Aorta (tissue), 5 donors: ENCODE data around the gene MAN2A1. TPM values are rescaled to one million over a fixed set of nuclear protein-coding genes. Genes with fewer than 3 reads are reported as not detected.

Experiments used
- ATAC-seq: fragments of 200-7000 bp; cut with Tn5 transposase; one replicate; pipeline ENCODE4 v1.9.1; 2022; ENCODE audit warnings: moderate library complexity; ENCODE audit not compliant: low FRiP score
- DNase-seq, 2 donors: peaks; one replicate each; pipeline ENCODE4 v3.0.0-alpha.2; 2020
- H3K27ac ChIP-seq, 2 donors: one replicate each; pipeline ENCODE4 v1.5.1; 2013; ENCODE audit warnings: low read length in 2 of 2, mild to moderate bottlenecking in 2 of 2, moderate library complexity in 2 of 2, control low read depth in 1 of 2, inconsistent platforms in 1 of 2, low read depth in 1 of 2
- H3K27me3 ChIP-seq, 2 donors: one replicate each; pipeline ENCODE4 v1.6.1; 2013; ENCODE audit warnings: control low read depth in 1 of 2, low read length in 1 of 2, mild to moderate bottlenecking in 1 of 2, moderate library complexity in 1 of 2; ENCODE audit not compliant: insufficient read depth in 2 of 2, control insufficient read depth in 1 of 2
- H3K36me3 ChIP-seq, 2 donors: one replicate each; pipeline ENCODE4 v1.6.1; 2013; ENCODE audit warnings: control low read depth in 1 of 2, low read length in 1 of 2, mild to moderate bottlenecking in 1 of 2; ENCODE audit not compliant: insufficient read depth in 2 of 2, control insufficient read depth in 1 of 2
- H3K4me1 ChIP-seq, 2 donors: one replicate each; pipeline ENCODE4 v1.6.1; 2013; ENCODE audit warnings: low read length in 2 of 2, control low read depth in 1 of 2, mild to moderate bottlenecking in 1 of 2, moderate library complexity in 1 of 2; ENCODE audit not compliant: insufficient read depth in 2 of 2, control insufficient read depth in 1 of 2
- H3K4me3 ChIP-seq, 2 donors: one replicate each; pipeline ENCODE4 v1.5.1; 2013; ENCODE audit warnings: low read length in 2 of 2, control low read depth in 1 of 2, mild to moderate bottlenecking in 1 of 2
- H3K9me3 ChIP-seq: one replicate; pipeline ENCODE4 v1.6.1; 2013; ENCODE audit warnings: mild to moderate bottlenecking, low read length; ENCODE audit not compliant: control insufficient read depth
- WGBS, 2 donors: extraction: QIAGEN DNeasy Blood & Tissue Kit; methylation state at CpG; one replicate each; pipeline ENCODE4 v1.1.7; 2013; 5-methylcytosine and 5-hydroxymethylcytosine counted together
- intact Hi-C, 2 donors: fragments of 100-400 bp; cut with DNase I; formaldehyde crosslinking; loops; one replicate each; pipeline versions ENCODE4 v1.14.2 to v1.15.0; 2022
- polyA plus RNA-seq, 2 donors: library from polyadenylated mRNA; stranded (reverse); fragments of 200-250 nt; gene quantifications; one replicate each; pipeline ENCODE4 v1.2.3, GENCODE V29; 2013
- total RNA-seq, 2 donors: library from RNA; stranded (reverse); fragmentation: NEBNext Ultra II Directional; extraction: Animal tissue kit (Norgen Biotek cat#: 25700); gene quantifications; one replicate each; pipeline ENCODE4 v1.2.1, GENCODE V29; 2021
- donor health status: healthy with polysubstance abuse.
- donor health status: Bipolar disorder and iron deficiency.
- donor health status: DM: no; HTN: no; CAD: no.
- donor health status: DM: no; HTN: no; CAD: no.
- donor health status: DM: yes; HTN: yes; CAD: no.

The MAN2A1 gene
- total and polyA plus RNA-seq, 4 donors = 14.5 to 69.7 (median 40.6) TPM

DNA sequence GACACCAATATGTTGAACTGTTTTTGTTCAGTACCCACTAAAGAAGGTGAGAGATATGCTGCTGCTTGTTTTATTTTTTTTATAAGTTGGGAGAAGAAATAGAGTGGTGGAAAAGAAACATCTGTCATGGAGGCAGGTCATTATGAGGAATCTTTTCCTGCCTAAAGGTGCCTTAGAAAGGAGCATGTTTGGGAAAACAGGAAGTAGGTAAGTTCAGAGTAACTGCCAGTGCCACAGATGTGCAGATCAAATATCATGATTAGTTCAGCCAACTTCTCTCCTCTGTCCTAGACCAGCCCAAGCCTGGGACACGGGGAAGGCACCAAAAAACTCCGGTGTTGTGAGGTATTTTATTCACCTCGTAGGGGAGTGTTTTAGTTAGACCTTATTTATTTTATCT lies 144.2 kb downstream of the MAN2A1 start:
- intact Hi-C loops = no loop called here
- Histone ChIP-seq H3K4me3 (no peak overlapping the region), H3K27me3 (no peaks in the 10 kb centered on the region), H3K27ac (no peak overlapping the region), H3K4me1 (peaks cover 0 to 2% of the 10 kb centered on the region in 2 donors), H3K36me3 (peaks cover 0 to 4% of the 10 kb centered on the region in 2 donors), H3K9me3 (no peaks in the 10 kb centered on the region)
- no peak for ATAC-seq
- 75 to 90% methylated on average over 3 of the region's 3 CpGs for WGBS, 2 donors
- no peak for DNase-seq

DNA sequence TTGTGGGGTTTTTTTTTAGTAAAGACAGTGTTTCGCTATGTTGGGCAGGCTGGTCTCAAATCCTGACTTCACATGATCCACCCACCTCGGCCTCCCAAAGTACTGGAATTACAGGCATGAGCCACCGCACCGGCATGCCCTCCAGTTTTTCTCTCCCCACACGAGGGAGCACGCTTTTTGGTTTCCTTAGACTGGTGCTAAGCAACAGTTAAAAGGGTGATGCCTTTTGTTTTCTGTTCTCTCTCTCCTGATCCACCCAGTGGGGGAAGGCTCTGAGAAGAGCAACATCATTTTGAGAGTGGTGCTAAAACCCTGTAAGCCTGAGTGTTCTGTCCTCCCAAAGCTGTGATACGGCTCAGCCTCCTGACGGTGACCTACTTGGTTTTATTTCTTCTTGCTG lies 146.6 kb downstream of the MAN2A1 start:
- H3K27ac ChIP-seq = no peak overlapping the region
- no peak for ATAC-seq
- no peaks in the 10 kb centered on the region for H3K36me3 ChIP-seq
- no peaks in the 10 kb centered on the region for H3K9me3 ChIP-seq
- WGBS, 2 donors = 82 to 88% methylated on average over 8 of the region's 8 CpGs
- no peaks in the 10 kb centered on the region for H3K27me3 ChIP-seq
- DNase-seq = no peak
- no peak overlapping the region for H3K4me3 ChIP-seq
- intact Hi-C loops = no loop called here
- H3K4me1 ChIP-seq = no peaks in the 10 kb centered on the region

DNA sequence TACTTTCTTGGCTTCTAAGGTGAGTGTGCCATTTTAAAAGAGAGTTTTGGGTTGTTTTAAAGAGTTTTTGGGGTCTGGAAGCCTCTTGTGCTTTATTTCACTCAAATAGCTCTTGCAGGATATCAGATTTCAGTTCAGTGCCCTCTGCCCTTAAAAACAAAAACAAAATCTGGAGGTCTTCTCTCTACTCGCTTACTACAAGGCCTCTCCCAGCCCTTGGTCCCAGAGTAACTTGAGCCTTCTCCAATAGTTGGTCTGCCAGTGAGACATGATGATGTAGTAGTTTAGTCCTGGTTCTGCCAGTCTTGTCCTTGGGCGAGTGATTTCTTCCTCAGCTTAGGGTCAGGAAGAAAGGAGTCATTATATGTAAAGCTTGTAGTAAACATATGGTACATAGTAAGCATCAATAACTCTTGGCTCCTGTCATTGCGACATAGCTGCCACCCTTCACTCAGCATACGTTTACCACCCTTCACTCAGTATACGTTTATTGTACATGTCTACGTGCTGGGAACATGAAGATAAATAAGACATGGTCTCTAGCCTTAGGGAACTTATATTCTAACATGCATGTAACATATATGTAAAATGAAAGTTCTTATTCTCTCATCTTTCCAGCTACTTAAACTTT lies 147.6 kb downstream of the MAN2A1 start:
- 88 to 91% methylated on average over 6 of the region's 6 CpGs for WGBS, 2 donors
- no peaks in the 10 kb centered on the region for H3K4me1 ChIP-seq

DNA sequence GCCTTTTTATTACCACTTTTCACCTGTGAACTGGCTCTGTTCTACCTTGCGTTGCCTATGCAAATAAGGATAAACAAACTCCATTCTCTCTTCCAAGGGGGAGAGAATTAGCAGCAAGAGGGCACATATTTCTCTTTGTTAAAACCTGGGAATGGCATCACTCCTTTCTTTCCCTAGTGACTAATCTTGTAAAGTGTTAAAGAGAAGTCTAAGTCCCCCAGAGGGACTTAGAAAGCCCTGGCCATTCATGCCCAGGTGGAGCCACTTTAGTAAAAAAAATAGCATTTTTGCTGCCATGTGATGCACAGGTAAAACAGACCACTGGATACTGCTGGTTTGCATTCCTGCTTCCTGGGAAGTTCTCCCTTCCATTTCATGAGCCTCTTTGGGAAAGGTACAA lies 148.4 kb downstream of the MAN2A1 start:
- intact Hi-C loops = no loop called here
- DNase-seq = no peak
- 96 to 100% methylated on average over 1 of the region's 1 CpG for WGBS, 2 donors

More for the DNA sequence above, 147.6 kb downstream of the MAN2A1 start:
- Histone ChIP-seq H3K27ac (no peak overlapping the region), H3K9me3 (no peaks in the 10 kb centered on the region), H3K27me3 (no peaks in the 10 kb centered on the region), H3K4me3 (no peak overlapping the region), H3K36me3 (no peaks in the 10 kb centered on the region)
- intact Hi-C loops = no loop called here
- no peak for DNase-seq
- no peak for ATAC-seq

DNA sequence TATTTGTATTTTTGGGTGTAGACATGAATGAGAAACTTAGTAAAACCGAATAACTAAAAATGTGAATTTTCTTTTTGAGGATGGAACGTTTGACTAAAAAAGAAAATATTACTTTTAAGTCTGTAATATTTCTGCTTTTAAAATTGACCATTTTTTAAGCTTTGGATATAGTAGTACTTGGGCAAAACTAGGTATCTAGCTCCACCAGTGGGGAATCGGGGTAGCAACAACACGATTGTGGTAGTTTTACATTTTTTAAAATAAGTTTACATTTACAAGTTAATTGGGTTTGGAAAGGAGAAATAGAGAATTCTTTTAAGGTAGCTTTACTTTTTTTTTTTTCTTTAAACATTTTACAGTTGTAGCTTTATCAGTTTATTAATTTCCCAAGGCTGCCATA lies 154.4 kb downstream of the MAN2A1 start:
- ATAC-seq (no peak), DNase-seq (no peak)
- Histone ChIP-seq H3K9me3 (no peaks in the 10 kb centered on the region), H3K27ac (no peak overlapping the region), H3K4me3 (no peak overlapping the region), H3K27me3 (no peaks in the 10 kb centered on the region), H3K36me3 (peaks cover 0 to 11% of the 10 kb centered on the region in 2 donors), H3K4me1 (no peaks in the 10 kb centered on the region)
- intact Hi-C loops = no loop called here
- 80 to 82% methylated on average over 4 of the region's 4 CpGs for WGBS, 2 donors

More for the DNA sequence above, 148.4 kb downstream of the MAN2A1 start:
- Histone ChIP-seq H3K27me3 (no peaks in the 10 kb centered on the region), H3K36me3 (no peaks in the 10 kb centered on the region), H3K27ac (no peak overlapping the region), H3K4me3 (no peak overlapping the region), H3K9me3 (no peaks in the 10 kb centered on the region), H3K4me1 (no peaks in the 10 kb centered on the region)
- ATAC-seq = no peak

DNA sequence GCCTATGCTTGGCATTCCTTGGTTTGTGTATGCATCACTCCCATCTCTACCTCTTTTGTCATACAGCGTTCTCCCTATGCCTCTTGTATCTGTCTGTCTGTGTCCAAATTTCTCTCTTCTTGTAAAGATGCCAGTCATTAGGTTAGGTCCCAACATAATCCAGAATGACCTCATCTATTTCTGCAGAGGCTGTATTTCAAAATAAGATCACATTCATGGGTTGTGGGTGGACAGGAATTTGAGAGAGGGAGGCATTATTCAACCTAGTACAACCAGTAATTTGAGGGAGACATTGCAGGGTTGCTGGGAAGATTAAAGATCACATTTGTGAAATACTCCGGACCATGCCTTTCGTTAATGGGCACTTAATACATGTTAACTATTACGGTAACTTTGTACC lies 155.0 kb downstream of the MAN2A1 start:
- no peak overlapping the region for H3K4me3 ChIP-seq
- WGBS, 2 donors = 71 to 73% methylated on average over 4 of the region's 4 CpGs
- intact Hi-C loops = no loop called here

DNA sequence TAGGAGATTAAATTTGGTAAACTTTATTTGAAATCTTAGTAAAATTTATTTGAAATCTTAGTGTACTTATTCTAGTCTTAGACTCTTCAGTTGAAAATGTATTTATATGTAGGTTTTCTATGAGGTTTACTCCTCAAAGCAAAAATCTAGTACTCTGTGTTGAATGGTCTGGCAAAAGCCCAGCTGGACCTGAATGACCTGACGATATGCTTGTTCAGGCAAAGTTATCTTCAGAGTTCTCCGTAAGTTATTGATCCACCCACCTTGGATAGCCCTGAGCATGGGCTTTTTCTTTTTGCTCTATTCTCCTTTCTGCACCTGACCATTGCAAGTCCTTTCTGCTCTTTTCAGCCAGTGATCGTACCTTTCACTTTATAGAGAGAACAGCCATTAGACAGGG lies 158.4 kb downstream of the MAN2A1 start:
- 93 to 98% methylated on average over 3 of the region's 3 CpGs for WGBS, 2 donors
- Histone ChIP-seq H3K27ac (no peak overlapping the region), H3K9me3 (peaks cover 3% of the 10 kb centered on the region), H3K36me3 (peaks cover 0 to 15% of the 10 kb centered on the region in 2 donors), H3K4me3 (no peak overlapping the region), H3K27me3 (no peaks in the 10 kb centered on the region), H3K4me1 (peaks cover 0 to 2% of the 10 kb centered on the region in 2 donors)
- DNase-seq (no peak), ATAC-seq (no peak)
- intact Hi-C loops = no loop called here

More for the DNA sequence above, 155.0 kb downstream of the MAN2A1 start:
- no peaks in the 10 kb centered on the region for H3K4me1 ChIP-seq
- H3K27me3 ChIP-seq = no peaks in the 10 kb centered on the region
- ATAC-seq (no peak), DNase-seq (no peak)
- H3K9me3 ChIP-seq = no peaks in the 10 kb centered on the region
- H3K27ac ChIP-seq = no peak overlapping the region
- peaks cover 0 to 15% of the 10 kb centered on the region in 2 donors for H3K36me3 ChIP-seq

DNA sequence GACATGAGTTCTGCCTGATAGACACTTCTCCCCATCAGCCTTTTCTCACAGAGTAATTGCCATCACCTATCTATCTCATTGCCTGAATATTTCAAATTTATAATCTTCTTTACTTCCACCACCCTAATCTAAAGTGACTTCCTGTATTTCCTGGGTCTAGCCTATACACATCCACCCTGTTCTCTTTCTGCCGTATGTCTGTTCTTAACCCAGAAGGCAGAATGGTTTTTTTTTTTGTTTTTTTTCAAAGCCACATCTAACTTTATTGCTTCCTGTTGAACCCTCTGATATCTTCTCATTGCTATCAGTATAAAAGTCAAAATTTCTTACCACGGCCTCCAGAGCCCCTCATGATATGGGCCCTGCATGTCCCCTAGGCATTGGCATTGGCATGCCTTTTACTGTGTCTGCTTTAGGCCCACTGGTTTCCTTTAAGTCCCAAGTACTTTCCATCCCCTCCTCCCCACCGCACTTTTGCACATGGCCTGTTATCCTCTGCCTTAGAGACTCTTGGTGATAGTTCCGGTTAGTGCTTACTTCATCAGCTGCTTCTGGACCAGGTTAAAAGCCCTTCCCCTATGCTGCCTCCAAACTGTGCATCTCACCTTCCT lies 159.9 kb downstream of the MAN2A1 start:
- DNase-seq = no peak
- ATAC-seq = no peak
- Histone ChIP-seq H3K27me3 (no peaks in the 10 kb centered on the region), H3K27ac (no peak overlapping the region), H3K4me1 (peaks cover 0 to 2% of the 10 kb centered on the region in 2 donors), H3K4me3 (no peak overlapping the region), H3K36me3 (peaks cover 0 to 15% of the 10 kb centered on the region in 2 donors), H3K9me3 (peaks cover 3% of the 10 kb centered on the region)
- intact Hi-C loops = no loop called here
- 96 to 98% methylated on average over 4 of the region's 4 CpGs for WGBS, 2 donors
